Mucosa of rectum (tissue), 2 donors: ENCODE measurements around the gene GDPD4.

ENCODE experiments used
- H3K27ac ChIP-seq, 2 donors: one replicate each; pipeline ENCODE4 v1.7.0; 2013; ENCODE audit warnings: inconsistent platforms in 2 of 2, low read depth in 2 of 2, low read length in 2 of 2
- H3K27me3 ChIP-seq, 2 donors: one replicate each; pipeline ENCODE4 v1.7.0; 2013; ENCODE audit warnings: low read length in 2 of 2; ENCODE audit not compliant: control insufficient read depth in 2 of 2, insufficient read depth in 2 of 2
- H3K36me3 ChIP-seq, 2 donors: one replicate each; pipeline ENCODE4 v1.7.0; 2013; ENCODE audit warnings: low read length in 2 of 2; ENCODE audit not compliant: control insufficient read depth in 2 of 2, insufficient read depth in 2 of 2
- H3K4me1 ChIP-seq, 2 donors: one replicate each; pipeline ENCODE4 v1.7.0; 2013; ENCODE audit warnings: low read length in 2 of 2, mild to moderate bottlenecking in 1 of 2; ENCODE audit not compliant: control insufficient read depth in 2 of 2, insufficient read depth in 2 of 2
- H3K4me3 ChIP-seq, 2 donors: one replicate each; pipeline ENCODE4 v1.7.0; 2013; ENCODE audit warnings: low read length in 2 of 2
- H3K9ac ChIP-seq, 2 donors: one replicate each; pipeline ENCODE4 v1.7.0; 2013; ENCODE audit warnings: low read length in 2 of 2, low read depth in 1 of 2, mild to moderate bottlenecking in 1 of 2
- H3K9me3 ChIP-seq, 2 donors: one replicate each; pipeline ENCODE4 v1.7.0; 2013; ENCODE audit warnings: low read length in 2 of 2; ENCODE audit not compliant: control insufficient read depth in 2 of 2
- donor health status: healthy.
- donor health status: Normal muscosa, but diverticular disease.

GDPD4 gene

DNA sequence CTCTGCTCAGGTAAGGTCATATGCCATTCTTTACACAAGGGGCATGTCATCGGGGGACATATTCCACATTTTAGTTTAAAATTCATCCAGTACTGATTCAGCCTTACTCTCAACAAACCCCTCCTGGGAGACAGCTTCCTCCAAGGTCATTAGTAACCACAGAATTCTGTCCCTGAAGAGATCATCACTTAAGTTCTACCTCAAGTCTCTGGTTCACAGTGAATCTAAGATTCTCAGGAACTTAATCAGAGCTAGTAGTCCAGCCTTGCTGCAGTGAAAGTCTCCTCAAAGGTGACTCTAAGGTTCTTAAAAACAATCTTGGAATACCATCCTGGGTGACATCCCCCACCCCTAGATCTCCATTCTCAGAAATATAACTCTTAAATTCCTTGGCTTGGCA is 18.9 kb upstream of the GDPD4 start:
- H3K27me3 ChIP-seq = no peaks in the 10 kb centered on the region
- H3K27ac ChIP-seq = no peak overlapping the region
- no peaks in the 10 kb centered on the region for H3K4me1 ChIP-seq
- H3K36me3 ChIP-seq = peaks cover 14 to 20% of the 10 kb centered on the region in 2 donors
- H3K4me3 ChIP-seq = no peak overlapping the region
- no peak overlapping the region for H3K9ac ChIP-seq
- H3K9me3 ChIP-seq = no peaks in the 10 kb centered on the region

DNA sequence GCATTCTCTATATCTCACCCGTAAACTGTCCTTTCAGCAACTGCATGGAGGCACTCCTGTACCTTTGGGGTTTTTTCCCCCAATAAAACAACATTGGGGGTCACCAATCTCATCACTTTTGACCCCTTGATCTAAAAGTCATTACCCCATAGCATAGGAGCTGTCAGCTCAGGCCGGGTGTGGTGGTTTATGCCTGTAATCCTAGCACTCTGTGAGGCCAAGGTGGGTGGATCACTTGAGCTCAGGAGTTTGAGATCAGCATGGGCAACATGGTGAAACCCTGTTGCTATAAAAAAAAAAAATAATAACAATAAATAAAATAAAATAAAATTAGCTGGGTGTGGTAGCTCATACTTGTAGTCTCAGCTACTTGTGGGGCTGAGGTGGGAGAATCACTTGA is 17.1 kb upstream of the GDPD4 start:
- Histone ChIP-seq H3K36me3 (peaks cover 10 to 17% of the 10 kb centered on the region in 2 donors), H3K9me3 (no peaks in the 10 kb centered on the region), H3K4me3 (no peak overlapping the region), H3K9ac (no peak overlapping the region), H3K27me3 (no peaks in the 10 kb centered on the region), H3K27ac (no peak overlapping the region), H3K4me1 (no peaks in the 10 kb centered on the region)

- Histone ChIP-seq H3K27ac (no peak overlapping the region), H3K4me1 (no peaks in the 10 kb centered on the region), H3K36me3 (peaks cover 0 to 4% of the 10 kb centered on the region in 2 donors), H3K27me3 (no peaks in the 10 kb centered on the region), H3K4me3 (no peak overlapping the region), H3K9ac (no peak overlapping the region), H3K9me3 (no peaks in the 10 kb centered on the region)
Measured at GRCh38 chr11:77316733-77317342, 15.4 kb upstream of the GDPD4 start.

DNA sequence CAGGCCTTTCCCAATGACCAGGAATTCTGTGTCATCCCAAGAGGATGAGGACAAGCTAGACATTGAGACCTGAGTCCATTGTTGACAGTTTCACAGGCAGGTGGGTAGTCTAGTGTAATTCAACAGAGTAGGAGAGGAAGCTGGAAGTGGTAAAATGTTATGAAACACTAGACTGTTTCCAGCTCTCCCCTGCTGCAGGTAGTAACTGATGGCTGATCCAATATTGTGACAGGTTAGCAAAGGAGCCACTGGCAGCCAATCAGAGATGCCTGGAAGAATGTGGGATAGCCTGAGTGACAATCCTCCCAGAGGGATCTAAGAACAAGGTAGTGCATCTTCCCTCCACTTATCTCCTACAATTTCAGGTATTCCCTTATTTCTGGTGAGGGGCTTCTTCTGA is 10.6 kb upstream of the GDPD4 start:
- Histone ChIP-seq H3K36me3 (no peaks in the 10 kb centered on the region), H3K27me3 (no peaks in the 10 kb centered on the region), H3K27ac (no peak overlapping the region), H3K9ac (no peak overlapping the region), H3K4me3 (no peak overlapping the region), H3K4me1 (no peaks in the 10 kb centered on the region), H3K9me3 (no peaks in the 10 kb centered on the region)

- Histone ChIP-seq H3K9ac (no peak overlapping the region), H3K4me3 (no peak overlapping the region), H3K9me3 (no peaks in the 10 kb centered on the region), H3K4me1 (no peaks in the 10 kb centered on the region), H3K36me3 (no peaks in the 10 kb centered on the region), H3K27me3 (no peaks in the 10 kb centered on the region), H3K27ac (no peak overlapping the region)
Measured at GRCh38 chr11:77311701-77312100, 10.2 kb upstream of the GDPD4 start.

DNA sequence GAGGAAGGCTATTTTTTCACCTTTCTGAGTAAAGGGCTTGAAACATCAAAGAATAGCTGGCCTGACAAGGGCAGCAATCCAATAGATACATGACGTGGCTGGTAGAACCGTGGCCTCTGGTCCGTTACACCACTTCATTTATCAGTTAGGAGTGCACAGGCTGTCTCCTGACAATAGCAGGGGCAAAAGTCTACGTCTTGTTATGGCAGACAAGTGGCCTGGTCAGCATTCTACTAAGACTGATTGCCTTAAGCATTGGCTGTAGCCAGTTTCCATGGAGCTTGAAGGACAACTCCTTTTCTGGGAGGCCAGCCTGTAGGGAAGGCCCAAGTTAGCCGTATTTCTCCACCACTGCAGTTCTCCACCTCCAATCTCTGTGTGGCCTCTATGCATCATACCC is 9.2 kb upstream of the GDPD4 start:
- Histone ChIP-seq H3K27ac (no peak overlapping the region), H3K4me1 (no peaks in the 10 kb centered on the region), H3K4me3 (no peak overlapping the region), H3K36me3 (no peaks in the 10 kb centered on the region), H3K27me3 (no peaks in the 10 kb centered on the region), H3K9me3 (no peaks in the 10 kb centered on the region), H3K9ac (no peak overlapping the region)

- no peak overlapping the region for H3K9ac ChIP-seq
- H3K36me3 ChIP-seq = no peaks in the 10 kb centered on the region
- no peak overlapping the region for H3K4me3 ChIP-seq
- H3K9me3 ChIP-seq = no peaks in the 10 kb centered on the region
- no peaks in the 10 kb centered on the region for H3K4me1 ChIP-seq
- H3K27ac ChIP-seq = no peak overlapping the region
- no peaks in the 10 kb centered on the region for H3K27me3 ChIP-seq
Measured at GRCh38 chr11:77309401-77310085, 8.1 kb upstream of the GDPD4 start.

- Histone ChIP-seq H3K27ac (no peak overlapping the region), H3K9ac (no peak overlapping the region), H3K4me1 (no peaks in the 10 kb centered on the region), H3K36me3 (no peaks in the 10 kb centered on the region), H3K27me3 (no peaks in the 10 kb centered on the region), H3K9me3 (no peaks in the 10 kb centered on the region), H3K4me3 (no peak overlapping the region)
Measured at GRCh38 chr11:77308838-77309237, 7.4 kb upstream of the GDPD4 start.

GRCh38 chr11:77303328-77303727 is 1.8 kb upstream of the GDPD4 start:
- Histone ChIP-seq H3K4me3 (no peak overlapping the region), H3K27me3 (no peaks in the 10 kb centered on the region), H3K27ac (no peak overlapping the region), H3K9me3 (no peaks in the 10 kb centered on the region), H3K4me1 (no peaks in the 10 kb centered on the region), H3K9ac (no peak overlapping the region), H3K36me3 (no peaks in the 10 kb centered on the region)

GRCh38 chr11:77302752-77303151 is 1.3 kb upstream of the GDPD4 start:
- Histone ChIP-seq H3K27me3 (no peaks in the 10 kb centered on the region), H3K9ac (no peak overlapping the region), H3K27ac (no peak overlapping the region), H3K4me3 (no peak overlapping the region), H3K4me1 (no peaks in the 10 kb centered on the region), H3K36me3 (no peaks in the 10 kb centered on the region), H3K9me3 (no peaks in the 10 kb centered on the region)
